GM19395 (cell line): ENCODE results near the gene FILIP1L.
A peak's percentile ranks its signal among the peaks of the same experiment; 100 is the strongest.
"Not testable (repeated sequence)": the region's sequence is repeated elsewhere in the genome, so short reads cannot be mapped to it uniquely, and the experiment has no call there.

Source experiments
- ATAC-seq: cut with Tn5 transposase; IDR thresholded peaks from one replicate; pipeline ENCODE4 v1.9.1; 2021; ENCODE audit warnings: mild to moderate bottlenecking, moderate library complexity; ENCODE audit not compliant: unreplicated experiment

FILIP1L gene

DNA sequence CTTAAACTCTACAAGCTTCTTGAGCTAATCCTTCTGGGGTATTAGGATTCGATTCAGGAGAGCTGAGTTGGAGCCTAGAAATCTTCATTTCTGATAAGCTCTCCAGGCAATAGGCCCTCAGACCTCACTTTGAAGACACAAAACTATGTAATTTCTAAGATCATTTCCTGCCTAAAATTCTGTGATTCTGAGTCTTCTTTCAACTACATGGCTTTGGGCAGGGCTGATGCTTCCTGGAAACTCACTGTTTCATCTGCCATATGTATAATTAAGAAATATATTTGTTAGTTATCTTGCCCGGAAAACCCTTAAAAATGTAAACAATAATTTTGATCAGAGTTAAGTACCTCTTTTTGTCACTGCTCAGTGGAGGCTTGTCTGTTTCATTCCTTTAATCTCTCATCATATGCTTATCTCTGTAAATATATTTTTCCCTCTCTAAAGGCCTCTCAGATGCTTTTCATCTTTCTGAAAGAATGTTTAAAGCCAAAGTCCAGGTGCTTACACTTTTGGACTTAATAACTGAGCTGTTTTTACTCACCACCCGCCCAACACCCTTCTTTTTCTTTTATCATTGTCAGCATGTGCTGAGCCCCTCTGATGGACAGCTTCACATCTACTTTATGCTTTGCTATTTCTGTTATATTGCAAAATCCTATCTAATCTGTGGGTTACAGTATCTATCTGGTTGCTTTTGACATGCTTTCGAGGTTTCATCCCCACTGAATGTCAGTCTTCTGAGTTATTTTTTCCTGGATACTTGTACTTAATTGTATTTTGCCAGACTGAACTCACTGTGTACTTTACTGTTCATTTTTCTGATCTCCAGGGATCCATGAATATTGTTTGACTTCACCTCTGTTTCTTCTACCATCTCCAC lies 38.2 kb downstream of the FILIP1L start:
- no peak for ATAC-seq

DNA sequence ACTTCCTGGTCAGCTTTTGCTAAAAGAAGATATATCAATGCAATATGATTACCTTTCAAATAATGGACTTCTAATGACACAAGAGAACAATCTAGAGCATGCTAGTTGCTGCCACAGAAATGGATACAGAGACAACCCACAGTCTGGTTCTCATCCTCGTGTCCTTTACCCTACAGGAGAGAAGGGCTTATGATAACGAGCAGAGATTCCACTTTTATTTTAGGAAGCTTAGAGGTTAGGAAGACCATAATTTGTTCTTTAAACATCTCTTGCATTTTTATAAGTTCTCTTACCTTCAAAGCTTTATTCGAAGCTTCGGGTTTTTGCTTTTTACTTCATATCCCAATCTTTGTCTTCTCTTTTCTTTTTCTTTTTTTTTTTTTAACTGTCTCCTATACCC lies 39.1 kb downstream of the FILIP1L start:
- no peak for ATAC-seq

DNA sequence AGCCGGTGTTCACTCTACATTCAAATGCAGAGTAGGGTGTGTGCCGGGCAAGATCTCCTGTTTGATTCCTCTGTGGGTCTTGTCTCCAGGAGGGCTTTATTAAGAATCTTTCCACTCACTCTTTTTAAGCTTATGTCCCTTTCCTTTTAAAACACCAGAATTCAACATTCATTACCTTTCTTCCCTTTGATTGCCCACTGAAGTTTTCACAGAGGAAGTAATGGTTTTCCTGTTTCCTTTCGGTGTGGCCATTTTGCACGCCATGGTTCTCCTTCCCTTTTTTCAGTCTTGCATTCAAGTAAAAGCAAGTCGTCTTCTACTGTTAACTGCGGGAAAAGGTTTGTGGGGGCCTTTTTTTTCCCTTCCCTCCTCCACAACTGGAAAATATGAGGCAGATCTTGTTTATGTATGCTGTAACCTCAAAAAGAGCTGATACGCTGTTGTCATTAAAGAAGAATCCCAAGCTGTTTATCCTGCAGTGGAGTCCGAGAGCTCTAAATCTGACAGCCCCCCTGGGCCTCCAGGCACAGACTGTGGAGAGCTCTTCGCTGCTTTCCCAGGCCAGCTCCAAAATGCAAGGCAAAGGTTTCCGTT lies 40.5 kb downstream of the FILIP1L start:
- peak; percentile 50 for ATAC-seq

DNA sequence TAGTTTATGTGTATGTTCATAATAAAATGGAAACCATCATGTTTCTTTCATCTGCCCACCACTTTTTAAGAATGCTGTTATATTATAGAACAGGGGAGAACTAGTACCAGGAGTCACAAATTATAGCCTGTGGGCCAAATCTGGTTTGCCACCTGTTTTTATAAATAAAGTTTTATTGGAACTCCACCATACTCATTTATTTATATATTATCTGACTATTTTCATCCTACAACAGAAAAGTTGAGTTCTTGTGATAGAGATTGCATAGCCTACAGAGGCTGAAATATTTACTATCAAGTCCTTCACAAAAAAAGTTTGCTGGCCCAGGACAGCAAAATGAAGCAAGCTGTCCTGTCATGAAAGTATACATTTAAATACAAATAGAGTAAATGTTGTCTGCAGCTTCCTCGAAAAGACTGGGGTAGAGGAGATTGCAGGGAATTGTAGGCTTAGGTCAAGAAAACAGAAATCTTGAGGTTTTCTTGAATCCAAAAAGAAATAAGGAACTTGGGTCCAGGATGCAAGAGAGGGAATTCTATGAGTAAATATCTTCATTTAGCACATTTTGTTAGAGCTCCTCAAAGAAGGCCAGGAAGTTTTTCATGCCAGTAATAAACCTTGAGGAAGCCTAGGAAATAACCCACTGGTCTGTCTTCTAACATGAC lies 41.1 kb downstream of the FILIP1L start:
- peak; percentile 7 for ATAC-seq

DNA sequence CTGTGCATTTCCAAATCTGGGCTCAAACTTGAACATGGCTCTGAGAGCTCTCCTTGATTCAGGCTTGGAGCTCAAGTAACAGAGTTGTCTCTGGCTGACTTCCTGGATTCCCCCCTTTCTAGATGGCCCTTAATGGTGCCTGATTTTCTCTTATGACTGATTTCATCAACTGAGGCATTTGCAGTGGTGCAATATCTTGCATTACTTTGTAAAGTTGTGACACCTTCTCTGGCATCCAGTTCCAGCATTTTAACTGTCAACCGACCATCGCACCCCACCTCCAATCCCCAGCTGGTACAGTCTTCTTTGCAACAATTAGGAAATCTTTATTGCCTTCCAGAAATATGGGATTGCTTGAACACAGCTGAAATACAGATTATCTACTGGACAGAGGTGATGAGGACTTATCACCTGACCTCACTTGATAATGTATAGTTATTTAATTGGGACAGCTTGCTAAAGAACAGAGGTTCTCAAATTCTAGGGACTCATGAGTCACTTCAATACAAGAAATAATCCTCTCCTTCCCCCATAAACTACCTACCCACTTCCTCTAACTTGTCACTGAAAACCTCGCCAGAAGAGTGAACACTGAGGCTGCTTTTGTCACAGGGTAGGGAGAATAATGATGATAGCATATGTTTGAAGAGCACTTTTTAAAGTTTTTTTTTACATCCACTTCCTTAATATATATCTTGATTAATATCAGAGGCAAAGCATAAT lies 41.8 kb downstream of the FILIP1L start:
- peak; percentile 60 for ATAC-seq

DNA sequence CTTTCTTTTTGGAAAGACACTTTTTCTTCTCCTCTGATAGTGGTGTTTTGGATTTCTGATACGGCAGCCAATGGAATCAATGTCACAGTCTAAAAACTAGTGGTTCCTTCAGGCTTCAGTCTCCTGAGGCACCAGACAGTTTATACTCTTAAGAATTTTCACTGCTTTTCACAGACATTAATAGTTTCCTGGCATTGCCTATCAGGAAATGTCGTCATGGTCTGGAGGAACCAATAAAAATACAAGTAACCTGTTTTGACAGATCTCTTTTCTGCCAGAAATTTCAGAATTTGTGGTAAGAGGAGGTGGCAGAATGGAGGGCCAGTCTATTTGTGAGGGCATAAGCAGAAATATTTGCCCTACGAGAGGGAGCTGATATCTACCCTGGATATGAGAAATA lies 44.8 kb downstream of the FILIP1L start:
- no peak for ATAC-seq

DNA sequence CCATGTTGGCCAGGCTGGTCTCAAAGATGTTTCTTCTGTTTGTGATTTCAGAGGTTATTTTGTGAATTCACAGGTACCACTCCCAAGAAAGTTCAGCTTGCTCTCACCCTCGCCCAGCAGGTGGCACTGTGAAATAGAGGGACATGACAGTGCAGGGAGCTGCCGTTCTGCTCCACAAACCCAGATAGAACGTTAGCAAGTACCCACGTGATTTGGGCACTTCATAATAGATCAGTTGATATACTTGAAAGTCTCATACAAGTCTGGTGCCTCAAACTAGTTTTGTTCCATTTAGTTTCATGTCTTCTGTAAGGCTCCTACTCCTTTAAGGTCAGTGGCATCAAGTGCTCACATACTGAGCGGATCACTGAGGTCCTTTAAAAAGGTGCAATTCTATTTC lies 45.5 kb downstream of the FILIP1L start:
- ATAC-seq, result peak; percentile 67

DNA sequence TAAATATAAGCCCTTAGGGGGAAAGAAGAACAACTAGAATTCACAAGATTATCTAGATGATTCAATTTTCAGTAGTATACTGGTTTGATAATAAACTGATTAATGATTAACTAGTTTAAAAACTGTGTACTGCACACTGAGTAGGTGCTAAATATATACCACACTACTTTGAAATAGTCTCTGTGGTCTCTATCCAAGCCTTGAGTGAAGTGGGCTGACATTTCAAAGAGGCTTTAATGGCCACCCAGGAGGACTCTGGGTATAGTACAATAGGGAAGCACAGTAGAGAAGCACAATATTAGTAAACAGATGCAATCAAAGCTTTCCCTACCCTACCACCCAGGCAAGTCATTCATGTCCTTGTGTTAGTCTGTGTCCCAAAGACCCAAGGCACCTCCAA lies 46.7 kb downstream of the FILIP1L start:
- ATAC-seq, result no peak

DNA sequence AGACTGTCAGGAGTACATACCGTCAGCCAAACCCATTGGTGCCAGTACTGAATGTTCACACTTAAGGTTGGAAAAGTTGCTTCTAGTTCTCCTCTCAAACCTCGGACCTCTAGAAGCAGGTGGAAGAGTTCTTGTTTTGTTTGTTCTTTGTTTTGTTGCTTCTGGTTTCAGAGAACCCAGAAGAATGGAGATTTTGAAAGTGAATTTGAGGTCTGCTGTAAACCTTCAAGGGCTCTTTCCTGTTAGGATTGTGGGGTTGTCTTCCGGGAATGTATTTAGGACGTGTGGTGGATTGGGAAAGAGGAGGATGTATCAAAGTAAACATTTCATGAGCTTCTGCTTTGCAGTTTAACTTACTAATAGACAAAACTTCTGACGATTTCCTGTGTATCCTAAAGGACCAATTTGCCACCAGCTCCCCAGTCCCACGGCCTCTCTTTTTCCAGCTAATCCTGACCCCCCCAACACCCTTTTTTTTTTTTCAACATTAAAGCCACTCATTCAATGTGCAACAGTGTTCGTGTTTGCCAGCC lies 50.3 kb downstream of the FILIP1L start:
- no peak for ATAC-seq

DNA sequence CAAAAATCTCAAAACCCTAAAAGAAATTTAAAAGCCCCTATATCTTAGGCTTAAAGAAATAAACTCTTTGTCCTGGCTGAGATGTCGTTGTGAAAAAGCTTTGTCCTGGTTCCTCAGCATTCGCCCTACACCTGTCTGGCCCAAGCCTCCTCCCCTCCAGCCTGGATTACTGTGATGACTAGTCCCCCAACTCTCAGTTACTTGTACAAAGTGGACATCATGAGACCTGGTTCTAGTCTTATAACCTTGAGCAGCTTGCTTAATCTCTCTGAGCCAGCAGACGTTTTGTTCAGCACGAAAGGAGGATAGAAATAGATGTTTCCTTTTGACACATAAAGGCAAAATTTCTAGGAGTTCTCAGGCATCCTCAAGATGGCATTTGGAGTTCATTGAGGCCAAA lies 51.6 kb downstream of the FILIP1L start:
- no peak for ATAC-seq

DNA sequence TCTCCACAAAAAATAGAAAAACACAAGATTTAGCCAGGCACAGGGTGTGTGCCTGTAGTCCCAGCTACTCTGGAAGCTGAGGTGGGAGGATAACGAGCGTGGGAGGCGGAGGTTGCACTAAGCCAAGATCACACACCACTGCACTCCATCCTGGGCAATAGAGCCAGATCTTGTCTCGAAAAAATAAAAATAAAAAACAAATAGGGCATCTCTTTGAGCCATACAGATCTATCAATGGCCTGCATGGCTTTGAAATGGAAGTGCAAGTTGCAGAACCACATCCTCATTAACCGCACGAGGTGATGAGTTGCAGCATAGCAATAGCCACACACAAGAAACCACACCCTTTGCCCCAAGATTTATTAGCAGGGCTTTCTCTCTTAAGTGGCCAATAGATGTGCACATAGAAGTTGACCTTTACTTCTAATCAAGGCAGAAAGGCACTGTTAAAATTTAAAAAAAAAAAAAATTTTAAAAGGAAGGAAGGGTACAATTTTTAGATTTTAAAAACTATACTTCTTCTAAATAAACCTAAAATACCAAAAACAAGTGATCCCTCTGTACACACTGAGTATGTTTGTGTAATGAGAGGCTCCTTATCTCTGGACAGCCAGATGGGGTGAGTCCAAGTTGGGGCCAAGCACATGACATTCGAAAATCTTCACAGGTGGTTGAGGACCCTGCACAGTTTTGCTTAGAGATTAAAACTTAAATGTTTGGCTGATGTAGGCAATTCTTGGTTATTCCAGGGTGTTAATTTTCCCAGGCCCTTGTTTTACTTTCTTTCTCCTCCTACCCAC lies 53.4 kb downstream of the FILIP1L start:
- peak; percentile 67 for ATAC-seq

DNA sequence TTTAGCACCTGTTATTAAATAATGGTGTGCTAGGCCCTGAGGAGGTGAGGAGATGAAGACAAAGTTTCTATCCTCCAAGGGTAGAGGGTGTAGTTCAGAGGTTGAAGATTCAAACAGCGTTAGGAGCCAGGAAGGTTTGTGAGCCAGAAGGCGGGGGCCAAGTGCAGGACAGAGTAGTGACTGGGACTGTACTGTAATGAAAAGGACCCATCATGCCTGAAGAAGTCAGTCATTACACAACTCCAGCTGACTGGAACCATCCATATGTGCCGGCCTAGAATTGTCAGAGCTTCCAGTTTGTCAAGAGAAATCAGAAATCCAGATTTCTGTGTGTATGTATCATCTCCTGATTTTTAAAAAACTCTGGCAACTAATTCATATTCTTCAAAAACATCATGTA lies 54.8 kb downstream of the FILIP1L start:
- no peak for ATAC-seq

DNA sequence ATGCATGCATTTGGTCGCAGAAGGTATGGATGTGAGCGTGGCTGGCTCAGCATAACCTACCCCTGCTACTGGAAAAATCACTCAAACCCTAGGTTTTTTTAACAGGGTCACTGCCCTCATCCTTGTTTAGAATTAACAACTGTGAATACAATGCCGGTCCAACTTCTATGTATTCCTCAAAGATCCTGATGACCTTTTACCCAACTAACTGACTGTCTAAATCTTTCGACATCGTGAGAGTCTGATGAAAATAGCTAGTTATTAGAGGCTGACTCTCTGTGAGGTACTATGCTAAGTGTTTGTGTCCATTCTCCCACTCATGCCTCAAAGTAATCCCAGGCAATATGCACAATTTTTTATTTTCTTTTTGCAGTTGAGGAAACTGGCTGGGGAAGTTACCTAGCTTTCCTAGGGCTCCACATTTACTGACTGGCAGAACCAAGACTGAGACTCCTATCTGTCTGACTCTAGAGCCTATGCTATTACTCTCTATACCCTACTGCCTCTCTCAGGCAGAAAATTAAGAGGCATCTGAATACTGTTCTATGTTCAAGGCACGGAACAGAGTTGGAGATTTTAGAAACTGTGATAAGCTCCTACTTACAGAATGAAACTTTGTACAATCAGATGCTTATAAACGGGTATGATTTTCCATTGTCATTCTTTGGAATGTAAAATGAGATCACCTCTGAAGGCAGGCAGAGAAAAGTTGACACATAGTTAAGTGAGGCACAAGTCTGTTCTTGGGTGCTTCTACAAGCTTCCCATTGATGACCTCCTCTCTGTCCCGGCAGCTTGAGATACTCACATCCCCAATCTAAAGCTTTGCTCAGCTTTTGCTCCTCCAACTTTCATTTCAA lies 56.4 kb downstream of the FILIP1L start:
- ATAC-seq, result no peak

DNA sequence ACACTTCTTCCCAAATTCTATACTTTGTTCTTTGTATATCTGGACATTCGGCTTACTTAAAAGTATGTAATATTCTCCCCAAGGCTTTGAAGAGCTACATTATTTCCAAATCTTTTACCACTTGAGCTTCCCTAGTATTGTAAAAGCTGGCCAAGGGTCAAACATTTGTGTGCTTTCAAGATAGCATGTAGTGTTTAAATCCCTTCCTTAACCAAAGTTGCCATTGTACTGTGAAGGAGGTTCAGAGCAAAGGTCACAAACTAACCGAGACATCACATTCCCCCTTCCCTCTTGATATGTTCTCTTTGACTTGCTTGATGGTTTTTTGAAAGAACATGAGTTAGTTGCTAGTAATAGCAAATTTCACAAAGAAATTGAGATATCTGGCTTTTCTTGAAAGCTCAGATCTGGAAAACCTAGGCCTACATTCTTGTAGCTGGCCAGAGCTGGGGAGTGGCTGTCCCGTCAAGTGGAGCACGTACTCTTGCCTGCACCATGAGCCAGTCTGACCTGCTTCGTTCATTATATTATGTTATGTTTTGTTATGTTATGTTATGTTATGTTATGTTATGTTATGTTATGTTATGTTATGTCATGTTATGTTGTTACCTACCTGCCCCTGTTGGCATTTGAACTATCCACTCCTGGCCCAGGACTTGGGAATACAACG lies 60.2 kb downstream of the FILIP1L start:
- no peak for ATAC-seq

DNA sequence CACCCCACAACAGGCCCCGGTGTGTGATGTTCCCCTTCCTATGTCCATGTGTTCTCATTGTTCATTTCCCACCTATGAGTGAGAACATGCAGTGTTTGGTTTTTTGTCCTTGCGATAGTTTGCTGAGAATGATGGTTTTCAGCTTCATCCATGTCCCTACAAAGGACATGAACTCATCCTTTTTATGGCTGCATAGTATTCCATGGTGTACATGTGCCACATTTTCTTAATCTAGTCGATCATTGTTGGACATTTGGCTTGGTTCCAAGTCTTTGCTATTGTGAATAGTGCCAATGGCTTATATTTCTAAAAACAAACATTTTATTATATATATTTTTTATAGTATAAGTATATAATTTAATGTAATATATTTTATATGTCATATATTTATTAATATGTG lies 62.8 kb downstream of the FILIP1L start:
- not testable (repeated sequence) for ATAC-seq

DNA sequence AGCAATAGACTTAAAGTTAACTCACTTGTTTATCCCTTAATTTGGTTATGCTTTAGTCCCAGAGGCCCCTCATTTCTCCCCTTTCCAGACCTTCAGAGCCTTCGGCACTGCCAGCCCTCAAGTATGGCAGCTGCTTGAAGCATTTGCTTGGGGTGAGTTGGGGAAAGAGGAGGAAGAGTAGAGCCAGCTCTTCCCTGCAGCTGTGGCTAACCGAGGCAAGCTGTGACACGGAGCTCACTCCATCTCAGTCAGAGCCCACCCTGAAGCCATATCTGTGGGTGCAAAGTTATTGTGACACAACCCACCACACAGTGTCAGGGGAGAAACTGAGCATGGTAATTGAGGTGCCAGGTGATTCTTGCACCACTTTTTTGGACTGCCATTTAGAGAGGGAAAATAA lies 66.1 kb downstream of the FILIP1L start:
- ATAC-seq, result no peak

DNA sequence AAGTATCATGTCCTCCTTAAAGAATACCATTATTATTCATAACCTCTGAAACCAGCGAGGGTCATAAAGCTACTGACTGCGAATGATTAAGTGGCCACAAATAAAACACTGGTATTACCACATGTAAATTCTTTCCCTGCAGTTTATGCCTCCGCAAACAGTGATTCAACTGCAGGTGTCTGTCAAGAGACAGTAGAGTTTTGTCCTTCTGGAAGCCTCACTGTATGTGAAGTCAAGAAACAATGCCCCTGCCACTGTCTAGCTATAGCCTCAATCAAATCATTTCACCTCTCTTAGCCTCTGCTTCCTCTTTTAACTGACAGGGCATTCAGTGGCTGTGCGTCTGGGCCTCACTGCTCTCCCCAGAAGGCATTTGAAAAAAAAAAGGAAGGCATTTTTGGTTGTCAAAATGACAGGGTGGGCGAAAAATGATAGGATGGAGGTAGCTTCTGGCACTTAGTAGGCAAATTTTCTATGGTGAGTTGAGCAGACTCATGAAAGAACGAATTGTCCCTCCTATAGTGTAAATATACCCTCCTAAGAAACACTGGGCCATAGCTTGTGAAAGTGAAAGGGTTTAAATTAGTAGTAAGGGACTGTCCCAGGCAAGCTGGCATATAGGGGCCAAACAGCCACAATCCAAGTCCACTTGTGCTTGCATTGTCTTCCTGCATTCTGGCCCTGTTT lies 66.7 kb downstream of the FILIP1L start:
- ATAC-seq, result peak; percentile 81

DNA sequence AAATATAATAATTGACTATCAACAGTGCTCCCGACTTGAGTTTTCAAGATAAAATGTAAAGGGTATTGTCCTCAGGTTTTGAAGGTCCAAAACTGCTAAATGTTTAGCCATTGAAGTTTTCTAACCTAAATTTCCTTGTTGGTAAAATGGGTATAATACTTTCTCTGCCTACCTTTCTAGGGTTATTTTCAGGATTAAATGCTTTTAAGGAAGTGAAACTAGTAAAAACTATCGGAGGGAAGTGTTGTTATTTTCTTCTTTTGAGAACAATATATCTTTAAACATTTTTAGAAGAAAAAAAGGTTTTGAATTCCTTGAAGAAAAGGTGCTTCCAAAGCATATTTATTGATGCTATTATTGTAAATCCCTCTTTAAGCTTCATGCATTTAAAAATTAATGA lies 67.3 kb downstream of the FILIP1L start:
- no peak for ATAC-seq
